AG04450 (cell line): ENCODE results near the gene ST3GAL5. TPM values are rescaled to one million over a fixed set of nuclear protein-coding genes. Genes with fewer than 3 reads are reported as not detected.

ENCODE experiments used
- CTCF ChIA-PET: fragments of 300-600, 350-600 bp; formaldehyde crosslinking; extraction: SDS; loops from one replicate; lab custom pipeline; 2022; ENCODE audit warnings: antibody characterized with exemption, inconsistent platforms; lab: Charles Lee
- POLR2A ChIA-PET: fragments of 350-600 bp; formaldehyde crosslinking; extraction: SDS; loops from one replicate; lab custom pipeline; 2021; ENCODE audit warnings: antibody characterized with exemption, inconsistent platforms; lab: Yijun Ruan, JAX
- DNase-seq: peaks from one replicate; pipeline ENCODE4 v3.0.0-alpha.2; 2011; ENCODE audit warnings: low read depth, low spot score
- H3K27ac ChIP-seq: one replicate; pipeline ENCODE4 v1.5.1; 2012; ENCODE audit warnings: low read depth, low read length, control low read depth
- H3K27me3 ChIP-seq: one replicate; pipeline ENCODE4 v1.6.0; 2012; ENCODE audit warnings: low read length; ENCODE audit not compliant: control insufficient read depth, insufficient read depth
- H3K4me3 ChIP-seq: 2 replicates; pipeline ENCODE4 v1.5.1; 2011; ENCODE audit warnings: mild to moderate bottlenecking, low read depth, low read length, control low read depth
- H3K9me3 ChIP-seq: 2 replicates; pipeline ENCODE4 v1.5.1; 2012; ENCODE audit warnings: low read length; ENCODE audit not compliant: control insufficient read depth, insufficient read depth
- polyA plus RNA-seq: library from polyadenylated mRNA; depleted of rRNA; stranded (reverse); fragments of >200 nt; gene quantifications from 2 replicates; pipeline ENCODE4 v1.2.3, GENCODE V29; 2011
- TF ChIP-seq, protein P1 (sequence below): IDR thresholded peaks from 2 replicates; pipeline ENCODE4 v1.5.1; 2011; ENCODE audit warnings: low read depth, low read length, control low read depth, inconsistent platforms

The ST3GAL5 gene
- polyA plus RNA-seq, 1 experiment, result 26.8 TPM

- no peaks in the 10 kb centered on the region for H3K27me3 ChIP-seq
- peak; percentile 43 for DNase-seq
- TF ChIP-seq, protein P1, sequence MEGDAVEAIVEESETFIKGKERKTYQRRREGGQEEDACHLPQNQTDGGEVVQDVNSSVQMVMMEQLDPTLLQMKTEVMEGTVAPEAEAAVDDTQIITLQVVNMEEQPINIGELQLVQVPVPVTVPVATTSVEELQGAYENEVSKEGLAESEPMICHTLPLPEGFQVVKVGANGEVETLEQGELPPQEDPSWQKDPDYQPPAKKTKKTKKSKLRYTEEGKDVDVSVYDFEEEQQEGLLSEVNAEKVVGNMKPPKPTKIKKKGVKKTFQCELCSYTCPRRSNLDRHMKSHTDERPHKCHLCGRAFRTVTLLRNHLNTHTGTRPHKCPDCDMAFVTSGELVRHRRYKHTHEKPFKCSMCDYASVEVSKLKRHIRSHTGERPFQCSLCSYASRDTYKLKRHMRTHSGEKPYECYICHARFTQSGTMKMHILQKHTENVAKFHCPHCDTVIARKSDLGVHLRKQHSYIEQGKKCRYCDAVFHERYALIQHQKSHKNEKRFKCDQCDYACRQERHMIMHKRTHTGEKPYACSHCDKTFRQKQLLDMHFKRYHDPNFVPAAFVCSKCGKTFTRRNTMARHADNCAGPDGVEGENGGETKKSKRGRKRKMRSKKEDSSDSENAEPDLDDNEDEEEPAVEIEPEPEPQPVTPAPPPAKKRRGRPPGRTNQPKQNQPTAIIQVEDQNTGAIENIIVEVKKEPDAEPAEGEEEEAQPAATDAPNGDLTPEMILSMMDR, result no peak
- peak overlapping the region; percentile 58 for H3K27ac ChIP-seq
- POLR2A ChIA-PET, result interaction anchor here (0.7 to 2.0 kb wide), 7 partner anchors 9 to 121 kb away, joined by 3 to 20 read pairs (median 3); partner anchors contain the start of gene ATOH8
- no peaks in the 10 kb centered on the region; the same call in 1 of the 2 replicates for H3K9me3 ChIP-seq
- CTCF ChIA-PET, result interaction anchor here (1.2 to 1.5 kb wide), 2 partner anchors 43 to 64 kb away, joined by 3 to 5 read pairs; no protein-coding TSS in a partner anchor
- H3K4me3 ChIP-seq, result no peak overlapping the region
Measured at GRCh38 chr2:85792783-85793441, 95.9 kb downstream of the ST3GAL5 start.

- no peak overlapping the region for H3K27ac ChIP-seq
- no peak overlapping the region for H3K4me3 ChIP-seq
- POLR2A ChIA-PET, result interaction anchor here (0.7 to 2.0 kb wide), 4 partner anchors 20 to 50 kb away, joined by 3 to 20 read pairs (median 6); partner anchors contain the start of gene ATOH8
- DNase-seq, result no peak
- H3K9me3 ChIP-seq, result no peaks in the 10 kb centered on the region; the same call in 1 of the 2 replicates
- CTCF ChIA-PET, result interaction anchor here (0.9 to 1.5 kb wide), 3 partner anchors 42 to 63 kb away, joined by 3 to 5 read pairs (median 4); no protein-coding TSS in a partner anchor
- TF ChIP-seq, protein P1, result no peak
- H3K27me3 ChIP-seq, result no peaks in the 10 kb centered on the region
Measured at GRCh38 chr2:85791704-85792565, 96.9 kb downstream of the ST3GAL5 start.

DNA sequence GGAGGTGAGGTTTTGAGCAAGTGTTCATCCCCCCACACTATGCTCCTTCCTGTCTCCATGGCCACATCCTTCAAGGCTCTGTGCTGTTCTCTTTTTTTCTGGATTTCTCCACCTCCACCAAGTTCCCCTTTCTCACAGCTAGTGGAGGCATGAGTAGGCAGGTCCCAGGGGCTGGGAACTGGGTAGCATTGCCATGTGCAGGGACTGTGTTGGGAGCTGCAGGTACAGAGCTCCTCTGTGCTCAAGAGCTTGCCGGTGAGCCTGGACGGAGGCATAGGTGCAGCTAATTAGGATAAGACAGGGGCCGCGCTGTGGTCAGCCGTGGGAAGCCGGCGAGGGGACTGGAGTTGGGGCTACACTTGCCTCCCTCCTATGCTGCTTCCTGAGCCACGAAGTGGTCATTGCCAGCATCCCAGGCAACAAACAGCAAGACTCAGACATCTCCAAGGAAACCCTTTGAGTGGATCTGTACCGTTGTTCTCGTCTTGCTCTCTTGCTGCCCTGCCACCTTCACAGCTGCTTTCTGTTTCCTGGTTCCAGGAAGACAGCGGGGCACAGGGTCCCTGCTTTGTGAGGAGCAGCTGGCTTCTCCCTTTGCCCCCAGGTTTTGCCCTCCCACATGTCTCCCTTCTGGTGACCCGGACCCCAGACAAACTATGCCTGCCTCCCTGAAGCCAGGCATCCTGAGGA is 98.1 kb downstream of the ST3GAL5 start:
- Histone ChIP-seq H3K27ac (no peak overlapping the region), H3K4me3 (no peak overlapping the region), H3K9me3 (no peaks in the 10 kb centered on the region; the same call in 1 of the 2 replicates), H3K27me3 (no peaks in the 10 kb centered on the region)
- ChIA-PET CTCF (no interaction called here), POLR2A (interaction anchor here (1.8 kb wide), 1 partner anchor 19 kb away, joined by 7 read pairs; no protein-coding TSS in a partner anchor)
- no peak for DNase-seq
- TF ChIP-seq, protein P1, result no peak

DNA sequence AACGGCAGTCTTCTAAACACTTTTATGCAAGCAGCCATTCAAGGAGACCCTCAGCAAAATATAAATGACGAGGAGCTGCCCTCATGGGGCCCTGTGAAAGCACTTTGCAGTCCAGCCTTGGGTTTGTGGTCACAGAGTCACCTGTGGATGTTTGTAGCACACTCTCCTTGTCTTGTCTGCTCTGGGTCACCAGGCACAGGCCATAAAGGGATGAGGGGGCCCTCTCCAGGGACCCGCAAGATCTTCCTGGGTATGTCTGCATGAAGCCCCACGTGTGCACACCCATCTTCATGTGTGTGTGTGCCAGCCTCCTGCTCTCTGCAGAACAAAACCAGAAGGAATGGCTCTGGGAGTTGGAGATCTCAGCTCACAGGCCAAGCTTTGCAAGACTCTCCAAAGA is 98.8 kb downstream of the ST3GAL5 start:
- Histone ChIP-seq H3K9me3 (peaks cover 4% of the 10 kb centered on the region; the same call in 1 of the 2 replicates), H3K27ac (no peak overlapping the region), H3K27me3 (no peaks in the 10 kb centered on the region), H3K4me3 (no peak overlapping the region)
- TF ChIP-seq, protein P1, result no peak
- ChIA-PET POLR2A (interaction anchor here (1.8 kb wide), 1 partner anchor 18 kb away, joined by 7 read pairs; no protein-coding TSS in a partner anchor), CTCF (no interaction called here)
- no peak for DNase-seq
